Stimulated activated CD4-positive, alpha-beta T cell treated with anti-CD3 and anti-CD28 coated beads, TNF-alpha, amount 100 ng/mL, for 48 hours (primary cell): ENCODE measurements around the gene STRIT1.
"Not testable (repeated sequence)": the region's sequence is repeated elsewhere in the genome, so short reads cannot be mapped to it uniquely, and the experiment has no call there.

Experiments
- DNase-seq, 3 donors: peaks; one replicate each; pipeline ENCODE4 v3.0.0-alpha.2; 2020; ENCODE audit warnings: low read depth in 3 of 3

The STRIT1 gene

DNA sequence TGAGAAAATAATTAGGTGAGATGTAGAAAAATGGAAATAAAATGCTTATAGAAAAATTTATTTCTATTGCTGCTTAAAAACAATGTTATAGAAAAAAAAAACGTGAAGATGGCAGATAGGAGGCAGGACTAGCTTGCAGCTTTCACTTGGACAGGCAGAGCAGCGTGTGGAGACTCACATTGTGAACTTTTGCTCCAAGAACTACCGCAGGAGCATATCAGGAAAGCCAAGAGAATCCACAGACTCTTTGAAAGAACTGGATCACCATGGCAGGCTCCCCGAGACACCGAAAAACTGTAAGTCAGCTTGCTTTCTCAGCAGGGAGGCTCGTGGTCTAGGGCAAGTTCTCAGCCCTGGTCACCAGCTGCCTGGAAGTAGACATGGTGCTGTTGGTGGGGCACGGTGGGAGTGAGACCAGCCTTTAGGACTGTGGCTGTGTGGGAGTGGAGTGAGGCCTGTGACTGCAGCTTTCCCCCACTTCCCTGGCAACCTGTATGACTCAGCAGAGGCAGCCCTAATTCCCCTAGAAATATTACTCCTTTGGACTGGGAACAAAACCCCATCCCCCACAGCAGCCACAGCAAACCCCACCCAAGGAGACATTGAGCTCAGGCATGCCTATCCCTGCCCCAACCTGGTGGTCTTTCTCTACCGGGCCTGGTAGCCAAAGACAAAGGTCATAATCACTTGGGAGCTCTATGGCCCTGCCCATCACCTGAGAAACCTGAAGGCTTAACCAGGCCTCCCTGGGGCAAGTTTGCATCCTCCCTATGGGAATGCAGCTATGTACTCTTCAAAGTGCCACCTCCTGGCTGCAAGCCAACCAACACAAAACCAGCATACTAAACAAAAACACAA lies 22.8 kb downstream of the STRIT1 start:
- no peak for DNase-seq

DNA sequence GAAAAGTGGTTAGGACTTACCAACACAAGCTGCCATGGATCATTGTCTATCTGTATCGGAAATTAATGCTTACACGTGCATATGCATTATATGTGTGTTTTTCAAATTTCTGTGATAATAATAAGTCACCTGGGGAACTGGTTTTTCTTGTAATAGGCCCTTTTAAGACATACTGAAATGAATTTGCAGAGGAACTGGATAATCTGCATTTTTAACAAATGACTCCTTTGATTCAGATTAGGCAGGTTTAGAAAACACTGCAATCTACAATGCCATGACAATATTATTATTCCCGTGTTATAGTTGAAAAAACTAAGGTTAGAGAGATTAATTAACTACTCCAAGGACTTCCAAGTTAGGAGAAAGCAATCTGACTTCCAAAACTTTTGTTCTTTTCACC lies 23.4 kb downstream of the STRIT1 start:
- DNase-seq, result no peak

DNA sequence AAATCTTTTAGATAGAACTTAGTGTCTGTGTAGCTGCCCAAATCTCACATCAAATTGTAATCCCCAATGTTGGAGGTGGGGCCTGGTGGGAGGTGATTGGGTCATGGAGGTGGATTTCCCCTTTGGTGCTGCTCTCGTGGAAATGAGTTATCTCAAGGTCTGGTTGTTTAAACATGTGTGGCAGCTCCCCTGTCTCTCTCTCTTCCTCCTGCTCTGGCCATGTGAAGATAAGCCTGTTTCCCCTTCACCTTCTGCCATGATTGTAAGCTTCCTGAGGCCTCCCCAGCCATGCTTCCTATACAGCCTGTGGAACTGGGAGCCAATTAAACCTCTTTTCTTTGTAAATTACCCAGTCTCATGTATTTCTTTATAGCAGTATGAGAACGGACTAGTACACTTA lies 30.6 kb downstream of the STRIT1 start:
- not testable (repeated sequence) for DNase-seq

DNA sequence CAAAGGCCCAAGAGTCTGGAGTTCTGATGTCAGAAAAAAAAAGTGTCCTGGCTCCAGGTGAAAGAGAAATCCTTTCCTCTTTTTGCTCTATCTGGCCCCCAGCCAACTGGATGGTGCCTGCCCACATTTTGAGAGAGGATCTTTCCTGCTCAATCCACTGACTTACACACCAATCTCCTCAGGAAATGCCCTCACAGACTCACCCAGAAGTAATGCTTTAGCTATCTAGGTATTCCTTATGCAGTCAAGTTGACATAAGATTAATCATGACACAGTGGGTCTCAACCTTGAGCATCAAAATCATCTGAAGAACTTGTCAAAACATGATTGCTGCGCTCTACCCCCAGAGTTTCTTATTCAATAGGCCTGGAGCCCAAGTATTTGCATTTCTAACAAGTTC lies 31.2 kb downstream of the STRIT1 start:
- DNase-seq, result no peak

DNA sequence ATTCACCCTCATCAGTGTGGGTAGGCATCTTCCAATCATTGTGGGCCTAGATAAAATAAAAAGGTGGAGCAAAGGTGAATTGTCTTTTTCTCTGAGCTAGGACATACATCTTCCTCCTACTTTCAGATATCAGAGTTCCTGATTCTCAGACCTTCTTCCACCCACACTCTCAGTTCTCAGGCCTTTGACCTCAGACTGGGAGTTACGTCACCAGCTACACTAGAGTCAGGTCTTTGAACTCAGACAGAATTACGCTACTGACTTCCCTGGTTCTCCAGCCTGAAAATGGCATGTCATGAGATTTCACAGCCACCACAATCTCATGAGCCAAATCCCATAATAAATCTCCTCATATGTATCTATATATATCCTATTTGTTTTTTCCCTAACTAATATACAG lies 39.0 kb downstream of the STRIT1 start:
- no peak for DNase-seq

DNA sequence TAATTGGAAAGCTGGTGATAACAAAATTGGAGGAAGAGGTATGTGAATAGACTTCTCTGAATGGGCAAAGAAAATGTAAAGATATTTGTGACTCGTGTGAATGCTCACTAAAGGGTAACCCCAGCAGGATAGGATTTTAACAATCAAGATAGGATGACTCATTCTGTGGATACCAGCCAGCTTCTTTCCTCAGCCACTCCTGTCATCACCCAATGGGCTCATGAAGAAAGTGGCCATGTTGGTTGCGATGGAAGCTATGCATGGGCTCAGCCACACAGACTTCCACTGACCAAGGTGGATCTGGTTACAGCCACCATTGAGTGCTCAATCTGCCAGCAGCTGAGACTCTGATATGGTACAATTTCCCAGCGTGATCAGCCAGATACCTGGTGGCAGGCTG lies 40.9 kb downstream of the STRIT1 start:
- DNase-seq, result no peak

DNA sequence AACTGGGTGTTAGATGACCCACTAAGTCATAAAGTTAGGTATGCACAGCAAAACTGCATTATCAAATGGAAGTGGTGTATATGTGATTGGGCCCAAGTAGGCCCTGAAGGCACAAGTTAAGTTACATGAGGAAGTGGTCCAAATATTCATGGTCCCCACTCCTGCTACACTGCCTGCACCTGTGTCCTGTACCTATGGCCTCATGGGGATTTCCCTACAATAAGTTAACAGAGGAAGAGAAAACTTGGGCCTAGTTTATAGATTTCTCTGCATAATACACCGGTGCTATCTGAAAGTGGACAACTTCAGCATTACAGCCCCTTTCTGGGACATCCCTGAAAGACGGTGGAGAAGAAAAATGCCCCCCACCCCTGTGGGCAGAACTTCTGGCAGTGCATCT lies 41.5 kb downstream of the STRIT1 start:
- no peak for DNase-seq

DNA sequence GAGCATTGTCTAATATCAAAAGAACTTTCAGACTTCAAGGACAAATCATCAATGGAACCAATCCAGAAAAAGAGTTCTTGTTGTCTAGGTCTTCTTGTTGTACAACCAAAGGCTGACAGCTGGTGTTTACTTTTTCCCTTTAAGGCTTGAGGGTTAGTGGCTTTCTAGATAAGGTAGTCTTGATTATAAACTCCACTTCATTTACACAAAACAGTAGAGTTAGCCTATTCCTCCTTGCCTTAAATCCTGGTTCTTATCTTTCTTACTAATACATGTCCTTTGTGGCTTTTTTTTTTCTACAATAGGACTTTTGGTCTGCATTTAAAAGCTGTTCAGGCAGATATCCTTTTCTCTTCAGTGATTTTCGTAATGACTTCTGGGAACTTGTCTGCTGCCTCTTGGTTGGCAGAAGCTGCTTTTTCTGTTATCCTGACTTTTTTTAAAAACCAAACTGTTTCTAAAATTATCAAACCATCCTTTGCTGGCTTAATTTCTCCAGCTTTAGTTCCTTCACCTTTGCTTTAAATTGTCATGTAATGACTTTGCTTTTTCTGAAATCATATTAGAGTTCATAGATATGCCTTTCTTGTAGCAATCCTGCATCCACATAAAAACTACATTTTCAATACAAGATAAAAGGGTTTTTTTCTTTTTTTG lies 44.8 kb downstream of the STRIT1 start:
- DNase-seq, result no peak

DNA sequence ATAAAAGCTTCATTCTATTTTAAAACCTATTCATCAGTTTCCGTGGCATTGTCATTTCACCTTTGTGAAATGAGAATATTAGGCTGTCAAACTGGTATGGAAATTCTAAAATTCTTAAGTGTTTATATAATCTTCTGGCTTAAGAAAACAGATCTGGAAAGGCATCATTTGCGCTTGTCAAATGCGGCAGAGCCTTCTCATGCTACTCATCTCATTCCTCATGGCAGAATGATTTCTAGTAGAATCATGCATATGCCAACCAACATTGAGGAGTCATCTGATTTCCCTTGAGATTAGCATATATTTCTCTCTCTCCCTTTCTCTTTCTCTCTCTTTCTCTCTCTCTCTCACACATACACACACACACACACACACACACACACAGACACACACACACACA lies 48.8 kb downstream of the STRIT1 start:
- DNase-seq, result no peak

DNA sequence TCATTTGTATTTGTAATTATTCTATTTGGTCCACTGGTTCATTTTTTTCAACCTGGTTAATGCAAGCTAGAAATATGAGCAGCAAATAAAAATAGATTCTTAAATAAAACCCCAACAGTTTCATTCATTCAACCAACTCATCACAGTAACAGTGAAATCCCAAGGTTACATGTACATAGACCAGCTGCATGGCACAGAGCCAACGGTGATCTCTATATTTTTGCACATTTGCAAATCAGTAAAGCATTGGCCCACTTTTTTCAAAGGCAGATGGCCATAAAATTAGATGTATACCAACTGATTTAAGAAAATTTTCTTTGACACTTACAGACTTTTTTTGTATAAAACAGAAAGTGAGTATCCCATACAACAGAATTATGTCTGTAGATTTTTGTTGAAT lies 49.3 kb downstream of the STRIT1 start:
- no peak for DNase-seq

DNA sequence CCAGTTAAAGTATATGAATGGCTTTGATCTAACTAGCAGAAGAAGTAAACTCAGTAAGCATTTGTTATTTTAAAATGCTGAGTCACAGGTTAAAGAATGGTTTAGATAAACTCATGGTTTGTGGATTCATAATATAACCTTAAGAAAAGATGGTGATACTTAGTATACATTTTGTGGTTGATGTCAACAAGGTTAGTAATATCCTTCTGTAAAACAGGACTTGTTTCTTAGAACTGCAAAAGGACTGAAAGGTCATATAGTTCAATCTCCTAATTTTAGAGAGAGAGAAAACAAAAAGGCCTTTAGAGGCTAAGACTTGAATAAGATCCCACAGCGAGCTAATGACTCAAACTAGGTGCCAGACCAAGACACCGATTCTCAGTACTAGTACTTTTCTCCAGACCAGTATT lies 50.0 kb downstream of the STRIT1 start:
- DNase-seq, result no peak

DNA sequence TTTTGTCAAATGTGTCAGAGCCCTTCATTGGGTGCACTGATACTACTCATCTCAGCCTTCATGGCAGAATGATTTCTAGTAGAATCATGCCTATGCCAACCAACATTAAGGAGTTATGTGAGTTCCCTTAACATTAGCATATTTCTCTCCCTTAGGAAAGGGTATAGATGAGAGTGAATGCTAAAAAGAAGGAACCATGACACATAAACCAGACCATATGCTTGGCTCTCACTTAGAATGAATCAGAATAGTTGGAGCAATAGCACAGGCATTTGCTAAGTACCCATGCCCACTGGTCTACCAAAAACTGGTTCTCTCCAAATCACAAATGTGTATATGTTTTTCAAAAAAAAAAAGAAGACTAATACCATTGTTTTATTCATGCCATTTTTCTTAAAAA lies 51.1 kb downstream of the STRIT1 start:
- no peak for DNase-seq

DNA sequence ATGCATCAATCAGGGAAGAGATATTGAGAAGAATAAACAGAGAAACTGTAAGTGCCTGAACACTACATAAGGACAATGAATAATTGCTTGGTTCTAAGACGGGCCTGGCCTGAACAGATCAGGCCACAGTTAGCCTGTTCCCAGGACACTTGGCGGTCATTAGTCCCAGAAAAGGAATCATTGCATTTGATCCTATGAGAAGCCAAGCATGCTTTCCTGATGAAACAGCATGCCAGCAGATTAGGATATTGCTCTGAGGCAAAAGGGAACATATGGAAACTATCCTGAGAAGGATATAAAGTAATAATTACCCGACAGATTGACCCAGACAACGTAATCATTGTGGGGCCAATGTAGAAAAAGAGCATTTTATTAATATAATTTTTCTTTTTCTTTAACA lies 51.9 kb downstream of the STRIT1 start:
- no peak for DNase-seq
